Superior temporal gyrus (tissue), 1 donor: Measurements from ENCODE around the gene NAB2.

Experiments
- DNase-seq: peaks from one replicate; pipeline ENCODE4 v3.0.0-alpha.2; 2016; ENCODE audit errors: extremely low spot score

NAB2 gene

GRCh38 chr12:57133013-57133569 lies 44.2 kb downstream of the NAB2 start:
- no peak for DNase-seq

GRCh38 chr12:57133916-57134315 lies 45.0 kb downstream of the NAB2 start:
- DNase-seq = no peak

- DNase-seq = no peak
Observed at GRCh38 chr12:57134949-57135348, 46.0 kb downstream of the NAB2 start.

- no peak for DNase-seq
Observed at GRCh38 chr12:57135527-57136326, 46.8 kb downstream of the NAB2 start.

GRCh38 chr12:57138526-57139272 lies 49.8 kb downstream of the NAB2 start:
- no peak for DNase-seq

GRCh38 chr12:57139796-57140649 lies 51.1 kb downstream of the NAB2 start:
- no peak for DNase-seq

- DNase-seq = no peak
Observed at GRCh38 chr12:57141249-57141648, 52.3 kb downstream of the NAB2 start.

GRCh38 chr12:57142121-57142520 lies 53.2 kb downstream of the NAB2 start:
- no peak for DNase-seq

- DNase-seq = no peak
Observed at GRCh38 chr12:57142727-57143126, 53.8 kb downstream of the NAB2 start.

GRCh38 chr12:57143454-57143853 lies 54.5 kb downstream of the NAB2 start:
- DNase-seq = no peak
